HepG2 (cell line): ENCODE data around the gene ZBTB25. TPM values are rescaled to one million over a fixed set of nuclear protein-coding genes. Genes with fewer than 3 reads are reported as not detected.
A peak's percentile ranks its signal among the peaks of the same experiment; 100 is the strongest.

Experiments used
- CAMTA2 ChIP-seq: sonication (generic); formaldehyde crosslinking; IDR thresholded peaks from 2 replicates; pipeline ENCODE4 v1.4.0; 2020; ENCODE audit warnings: mild to moderate bottlenecking, missing genetic modification reagents, borderline replicate concordance
- DMAP1 ChIP-seq: IDR thresholded peaks from 2 replicates; pipeline ENCODE4 v1.6.1; 2016
- KIAA2018 ChIP-seq: sonication (generic); formaldehyde crosslinking; IDR thresholded peaks from 2 replicates; pipeline ENCODE4 v1.5.0; 2020; ENCODE audit warnings: mild to moderate bottlenecking, missing genetic modification reagents, borderline replicate concordance
- NFRKB ChIP-seq: fragments of 450-650 bp; IDR thresholded peaks from 2 replicates; pipeline ENCODE4 v1.6.1; 2017
- POLR2G ChIP-seq: fragments of 200-400 bp; formaldehyde crosslinking; IDR thresholded peaks from 2 replicates; pipeline ENCODE4 v1.6.1; 2018; ENCODE audit warnings: mild to moderate bottlenecking, low read depth, low read length, moderate library complexity
- ZBTB42 ChIP-seq: sonication (generic); formaldehyde crosslinking; IDR thresholded peaks from 2 replicates; pipeline ENCODE4 v1.5.0; 2020; ENCODE audit warnings: mild to moderate bottlenecking, missing genetic modification reagents
- ZNF292 ChIP-seq: sonication (generic); formaldehyde crosslinking; IDR thresholded peaks from 2 replicates; pipeline ENCODE4 v1.8.1; 2022; ENCODE audit warnings: mild to moderate bottlenecking, low read depth, missing genetic modification reagents, borderline replicate concordance
- ZNF350 ChIP-seq: sonication (generic); formaldehyde crosslinking; IDR thresholded peaks from 2 replicates; pipeline ENCODE4 v1.4.0; 2020; ENCODE audit warnings: mild to moderate bottlenecking, low read depth, missing genetic modification reagents, borderline replicate concordance
- ZNF484 ChIP-seq: sonication (generic); formaldehyde crosslinking; IDR thresholded peaks from 2 replicates; pipeline ENCODE4 v1.5.1; 2020; ENCODE audit warnings: mild to moderate bottlenecking, low read depth, missing genetic modification reagents, borderline replicate concordance
- polyA plus RNA-seq, 8 experiments: library from polyadenylated mRNA; depleted of rRNA in 3 of 8; stranded (reverse) in 7 of 8; unstranded in 1 of 8; fragments of >200 nt; fragmentation: Illumina TruSeq in 4 of 8; extraction: Trizol in 4 of 8; gene quantifications; 2 replicates each; pipeline versions ENCODE4 v1.2.1 to v1.2.3, GENCODE V29; 2011 to 2016; ENCODE audit warnings: low read depth in 4 of 8, missing spikeins in 1 of 8, mixed read lengths in 1 of 8; ENCODE audit not compliant: insufficient read depth in 1 of 8
- total RNA-seq, 5 experiments: library from RNA; depleted of rRNA; stranded (reverse); fragments of >200 nt; fragmentation: Illumina TruSeq; extraction: Trizol; gene quantifications; 2 replicates each; pipeline ENCODE4 v1.2.3, GENCODE V29; 2016; ENCODE audit warnings: low read depth in 1 of 5
- TF ChIP-seq, protein P1 (sequence below): sonication (generic); formaldehyde crosslinking; IDR thresholded peaks from 2 replicates; pipeline ENCODE4 v1.5.0; 2020; ENCODE audit warnings: missing genetic modification reagents
- TF ChIP-seq, protein P2 (sequence below): sonication (generic); formaldehyde crosslinking; IDR thresholded peaks from 2 replicates; pipeline ENCODE4 v1.4.0; 2020; ENCODE audit warnings: missing genetic modification reagents, borderline replicate concordance
- TF ChIP-seq, protein P3 (sequence below): sonication (generic); formaldehyde crosslinking; IDR thresholded peaks from 2 replicates; pipeline ENCODE4 v1.4.0; 2020; ENCODE audit warnings: missing genetic modification reagents, borderline replicate concordance

The ZBTB25 gene
- total and polyA plus RNA-seq, 2 of the 13 experiments (the other 11 are each of a cell fraction or from before 2014, with no cell fraction given) = 3.5 to 7.6 TPM

GRCh38 chr14:64504310-64504896 lies 765 bp upstream of the ZBTB25 start, which contains the start of gene ZBTB1 (continued):
- TF ChIP-seq KIAA2018 (CRISPR knock-in tag) (no peak), ZNF484 (CRISPR knock-in tag) (0 out of 2 replicates have a peak, but pooled peaks have one; percentile 14), ZNF292 (no peak), NFRKB (no peak), ZBTB42 (no peak), ZNF350 (CRISPR knock-in tag) (0 out of 2 replicates have a peak, but pooled peaks have one; percentile 52), CAMTA2 (CRISPR knock-in tag) (no peak), POLR2G (peak; percentile 71), DMAP1 (peak; percentile 39; the same call in 1 of the 2 replicates)
- TF ChIP-seq, protein P1, sequence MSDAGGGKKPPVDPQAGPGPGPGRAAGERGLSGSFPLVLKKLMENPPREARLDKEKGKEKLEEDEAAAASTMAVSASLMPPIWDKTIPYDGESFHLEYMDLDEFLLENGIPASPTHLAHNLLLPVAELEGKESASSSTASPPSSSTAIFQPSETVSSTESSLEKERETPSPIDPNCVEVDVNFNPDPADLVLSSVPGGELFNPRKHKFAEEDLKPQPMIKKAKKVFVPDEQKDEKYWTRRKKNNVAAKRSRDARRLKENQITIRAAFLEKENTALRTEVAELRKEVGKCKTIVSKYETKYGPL (CRISPR knock-in tag) = 0 out of 2 replicates have a peak, but pooled peaks have one; percentile 3
- TF ChIP-seq, protein P2, sequence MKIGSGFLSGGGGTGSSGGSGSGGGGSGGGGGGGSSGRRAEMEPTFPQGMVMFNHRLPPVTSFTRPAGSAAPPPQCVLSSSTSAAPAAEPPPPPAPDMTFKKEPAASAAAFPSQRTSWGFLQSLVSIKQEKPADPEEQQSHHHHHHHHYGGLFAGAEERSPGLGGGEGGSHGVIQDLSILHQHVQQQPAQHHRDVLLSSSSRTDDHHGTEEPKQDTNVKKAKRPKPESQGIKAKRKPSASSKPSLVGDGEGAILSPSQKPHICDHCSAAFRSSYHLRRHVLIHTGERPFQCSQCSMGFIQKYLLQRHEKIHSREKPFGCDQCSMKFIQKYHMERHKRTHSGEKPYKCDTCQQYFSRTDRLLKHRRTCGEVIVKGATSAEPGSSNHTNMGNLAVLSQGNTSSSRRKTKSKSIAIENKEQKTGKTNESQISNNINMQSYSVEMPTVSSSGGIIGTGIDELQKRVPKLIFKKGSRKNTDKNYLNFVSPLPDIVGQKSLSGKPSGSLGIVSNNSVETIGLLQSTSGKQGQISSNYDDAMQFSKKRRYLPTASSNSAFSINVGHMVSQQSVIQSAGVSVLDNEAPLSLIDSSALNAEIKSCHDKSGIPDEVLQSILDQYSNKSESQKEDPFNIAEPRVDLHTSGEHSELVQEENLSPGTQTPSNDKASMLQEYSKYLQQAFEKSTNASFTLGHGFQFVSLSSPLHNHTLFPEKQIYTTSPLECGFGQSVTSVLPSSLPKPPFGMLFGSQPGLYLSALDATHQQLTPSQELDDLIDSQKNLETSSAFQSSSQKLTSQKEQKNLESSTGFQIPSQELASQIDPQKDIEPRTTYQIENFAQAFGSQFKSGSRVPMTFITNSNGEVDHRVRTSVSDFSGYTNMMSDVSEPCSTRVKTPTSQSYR = 0 out of 2 replicates have a peak, but pooled peaks have one; percentile 3
- TF ChIP-seq, protein P3, sequence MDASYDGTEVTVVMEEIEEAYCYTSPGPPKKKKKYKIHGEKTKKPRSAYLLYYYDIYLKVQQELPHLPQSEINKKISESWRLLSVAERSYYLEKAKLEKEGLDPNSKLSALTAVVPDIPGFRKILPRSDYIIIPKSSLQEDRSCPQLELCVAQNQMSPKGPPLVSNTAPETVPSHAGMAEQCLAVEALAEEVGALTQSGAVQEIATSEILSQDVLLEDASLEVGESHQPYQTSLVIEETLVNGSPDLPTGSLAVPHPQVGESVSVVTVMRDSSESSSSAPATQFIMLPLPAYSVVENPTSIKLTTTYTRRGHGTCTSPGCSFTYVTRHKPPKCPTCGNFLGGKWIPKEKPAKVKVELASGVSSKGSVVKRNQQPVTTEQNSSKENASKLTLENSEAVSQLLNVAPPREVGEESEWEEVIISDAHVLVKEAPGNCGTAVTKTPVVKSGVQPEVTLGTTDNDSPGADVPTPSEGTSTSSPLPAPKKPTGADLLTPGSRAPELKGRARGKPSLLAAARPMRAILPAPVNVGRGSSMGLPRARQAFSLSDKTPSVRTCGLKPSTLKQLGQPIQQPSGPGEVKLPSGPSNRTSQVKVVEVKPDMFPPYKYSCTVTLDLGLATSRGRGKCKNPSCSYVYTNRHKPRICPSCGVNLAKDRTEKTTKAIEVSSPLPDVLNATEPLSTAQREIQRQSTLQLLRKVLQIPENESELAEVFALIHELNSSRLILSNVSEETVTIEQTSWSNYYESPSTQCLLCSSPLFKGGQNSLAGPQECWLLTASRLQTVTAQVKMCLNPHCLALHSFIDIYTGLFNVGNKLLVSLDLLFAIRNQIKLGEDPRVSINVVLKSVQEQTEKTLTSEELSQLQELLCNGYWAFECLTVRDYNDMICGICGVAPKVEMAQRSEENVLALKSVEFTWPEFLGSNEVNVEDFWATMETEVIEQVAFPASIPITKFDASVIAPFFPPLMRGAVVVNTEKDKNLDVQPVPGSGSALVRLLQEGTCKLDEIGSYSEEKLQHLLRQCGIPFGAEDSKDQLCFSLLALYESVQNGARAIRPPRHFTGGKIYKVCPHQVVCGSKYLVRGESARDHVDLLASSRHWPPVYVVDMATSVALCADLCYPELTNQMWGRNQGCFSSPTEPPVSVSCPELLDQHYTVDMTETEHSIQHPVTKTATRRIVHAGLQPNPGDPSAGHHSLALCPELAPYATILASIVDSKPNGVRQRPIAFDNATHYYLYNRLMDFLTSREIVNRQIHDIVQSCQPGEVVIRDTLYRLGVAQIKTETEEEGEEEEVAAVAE (CRISPR knock-in tag) = no peak
